HepG2 (cell line): ENCODE measurements around the gene MADD. TPM values are rescaled to one million over a fixed set of nuclear protein-coding genes. Genes with fewer than 3 reads are reported as not detected.

Source experiments
- ATM ChIP-seq: fragments of 450-650 bp; IDR thresholded peaks from 2 replicates; pipeline ENCODE4 v1.7.1; 2017; ENCODE audit warnings: mild to moderate bottlenecking, borderline replicate concordance
- ESRRA ChIP-seq: sonication (generic); formaldehyde crosslinking; IDR thresholded peaks from 2 replicates; pipeline ENCODE4 v1.5.1; 2020; ENCODE audit warnings: mild to moderate bottlenecking, low read depth, missing genetic modification reagents
- HMG20A ChIP-seq: IDR thresholded peaks from 2 replicates; pipeline ENCODE4 v1.6.1; 2016; ENCODE audit warnings: borderline replicate concordance
- HOXA5 ChIP-seq: sonication (generic); formaldehyde crosslinking; IDR thresholded peaks from 2 replicates; pipeline ENCODE4 v1.4.0; 2020; ENCODE audit warnings: missing genetic modification reagents
- KLF11 ChIP-seq: IDR thresholded peaks from 2 replicates; pipeline ENCODE4 v1.6.1; 2016; ENCODE audit warnings: missing compliant biosample characterization
- RNF2 ChIP-seq: fragments of 450-650 bp; conservative IDR thresholded peaks from 2 replicates; pipeline ENCODE4 v1.6.1; 2016; ENCODE audit warnings: low read depth
- ZBTB1 ChIP-seq: sonication (generic); formaldehyde crosslinking; IDR thresholded peaks from 2 replicates; pipeline ENCODE4 v1.4.0; 2020; ENCODE audit warnings: missing genetic modification reagents, borderline replicate concordance
- ZNF557 ChIP-seq: sonication (generic); formaldehyde crosslinking; IDR thresholded peaks from 2 replicates; pipeline ENCODE4 v1.4.0; 2020; ENCODE audit warnings: missing genetic modification reagents
- ZNF616 ChIP-seq: sonication (generic); formaldehyde crosslinking; IDR thresholded peaks from 2 replicates; pipeline ENCODE4 v1.5.0; 2020; ENCODE audit warnings: low read depth, mild to moderate bottlenecking, missing genetic modification reagents
- ZNF775 ChIP-seq: sonication (generic); formaldehyde crosslinking; IDR thresholded peaks from 2 replicates; pipeline ENCODE4 v1.4.0; 2020; ENCODE audit warnings: missing genetic modification reagents, mild to moderate bottlenecking, moderate library complexity, borderline replicate concordance
- polyA plus RNA-seq, 8 experiments: library from polyadenylated mRNA; depleted of rRNA in 3 of 8; stranded (reverse) in 7 of 8; unstranded in 1 of 8; fragments of >200 nt; fragmentation: Illumina TruSeq in 4 of 8; extraction: Trizol in 4 of 8; gene quantifications; 2 replicates each; pipeline versions ENCODE4 v1.2.1 to v1.2.3, GENCODE V29; 2011 to 2016; ENCODE audit warnings: low read depth in 4 of 8, missing spikeins in 1 of 8, mixed read lengths in 1 of 8; ENCODE audit not compliant: insufficient read depth in 1 of 8
- total RNA-seq, 5 experiments: library from RNA; depleted of rRNA; stranded (reverse); fragments of >200 nt; fragmentation: Illumina TruSeq; extraction: Trizol; gene quantifications; 2 replicates each; pipeline ENCODE4 v1.2.3, GENCODE V29; 2016; ENCODE audit warnings: low read depth in 1 of 5
- TF ChIP-seq, protein P1 (sequence below), 2 experiments: sonication (generic) in 1 of 2; formaldehyde crosslinking in 1 of 2; IDR thresholded peaks; 2 replicates each; pipeline versions ENCODE4 v1.6.1 to v1.9.0; 2014 to 2022; ENCODE audit warnings: antibody characterized with exemption in 1 of 2, borderline replicate concordance in 1 of 2, inconsistent platforms in 1 of 2, low read depth in 1 of 2, missing genetic modification reagents in 1 of 2
- TF ChIP-seq, protein P2 (sequence below): sonication (generic); formaldehyde crosslinking; IDR thresholded peaks from 2 replicates; pipeline ENCODE4 v1.8.1; 2023; ENCODE audit warnings: mild to moderate bottlenecking, inconsistent platforms, moderate library complexity, missing genetic modification reagents, borderline replicate concordance
- TF ChIP-seq, protein P3 (sequence below), 2 experiments: fragments of 450-650 bp in 1 of 2; sonication (generic) in 1 of 2; formaldehyde crosslinking; IDR thresholded peaks; 2 replicates each; pipeline versions ENCODE4 v1.5.0 to v1.8.0; 2020 to 2022; ENCODE audit warnings: mild to moderate bottlenecking in 1 of 2, missing genetic modification reagents in 1 of 2
- TF ChIP-seq, protein P4 (sequence below): sonication (generic); formaldehyde crosslinking; IDR thresholded peaks from 2 replicates; pipeline ENCODE4 v1.9.0; 2021; ENCODE audit warnings: missing genetic modification reagents, borderline replicate concordance
- TF ChIP-seq, protein P5 (sequence below): IDR thresholded peaks from 2 replicates; pipeline ENCODE4 v1.6.1; 2012; ENCODE audit warnings: low read length, improper control_type of control experiment
- TF ChIP-seq, protein P6 (sequence below): sonication (generic); formaldehyde crosslinking; IDR thresholded peaks from 2 replicates; pipeline ENCODE4 v1.4.0; 2020; ENCODE audit warnings: missing genetic modification reagents

The MADD gene
- total and polyA plus RNA-seq, 2 of the 13 experiments (the other 11 are each of a cell fraction or from before 2014, with no cell fraction given), result 18.0 to 29.2 TPM

DNA sequence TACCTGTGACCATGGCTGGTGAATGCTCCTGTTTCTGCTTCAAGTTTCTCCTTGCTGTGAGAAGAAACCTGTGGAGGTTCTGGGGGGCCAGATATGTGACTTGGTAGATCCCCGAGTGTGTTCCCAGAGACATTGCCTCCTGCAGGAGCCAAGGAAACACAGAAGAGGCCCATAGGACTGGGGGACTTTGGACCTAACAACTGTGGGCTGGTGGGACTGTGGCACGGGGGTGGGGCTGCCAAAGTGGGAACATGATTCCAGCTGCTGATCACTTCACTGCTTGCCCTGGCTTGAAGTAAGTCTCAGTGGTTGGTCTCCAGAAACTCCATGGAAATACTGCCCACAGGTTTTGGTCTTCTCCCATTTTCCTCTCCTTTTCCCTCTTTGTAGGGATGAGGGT lies 16.3 kb upstream of the MADD start (continued):
- TF ChIP-seq, protein P1, sequence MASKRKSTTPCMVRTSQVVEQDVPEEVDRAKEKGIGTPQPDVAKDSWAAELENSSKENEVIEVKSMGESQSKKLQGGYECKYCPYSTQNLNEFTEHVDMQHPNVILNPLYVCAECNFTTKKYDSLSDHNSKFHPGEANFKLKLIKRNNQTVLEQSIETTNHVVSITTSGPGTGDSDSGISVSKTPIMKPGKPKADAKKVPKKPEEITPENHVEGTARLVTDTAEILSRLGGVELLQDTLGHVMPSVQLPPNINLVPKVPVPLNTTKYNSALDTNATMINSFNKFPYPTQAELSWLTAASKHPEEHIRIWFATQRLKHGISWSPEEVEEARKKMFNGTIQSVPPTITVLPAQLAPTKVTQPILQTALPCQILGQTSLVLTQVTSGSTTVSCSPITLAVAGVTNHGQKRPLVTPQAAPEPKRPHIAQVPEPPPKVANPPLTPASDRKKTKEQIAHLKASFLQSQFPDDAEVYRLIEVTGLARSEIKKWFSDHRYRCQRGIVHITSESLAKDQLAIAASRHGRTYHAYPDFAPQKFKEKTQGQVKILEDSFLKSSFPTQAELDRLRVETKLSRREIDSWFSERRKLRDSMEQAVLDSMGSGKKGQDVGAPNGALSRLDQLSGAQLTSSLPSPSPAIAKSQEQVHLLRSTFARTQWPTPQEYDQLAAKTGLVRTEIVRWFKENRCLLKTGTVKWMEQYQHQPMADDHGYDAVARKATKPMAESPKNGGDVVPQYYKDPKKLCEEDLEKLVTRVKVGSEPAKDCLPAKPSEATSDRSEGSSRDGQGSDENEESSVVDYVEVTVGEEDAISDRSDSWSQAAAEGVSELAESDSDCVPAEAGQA (IDR thresholded peaks at IDR 0.05; ENCODE audit: low read depth), result no peak
- TF ChIP-seq, protein P1 (CRISPR knock-in tag; IDR thresholded peaks at IDR 0.05; ENCODE audit: borderline replicate concordance), result no peak
- TF ChIP-seq HMG20A, result no peak
- no peak for TF ChIP-seq ZBTB1 (CRISPR knock-in tag)
- TF ChIP-seq, protein P2, sequence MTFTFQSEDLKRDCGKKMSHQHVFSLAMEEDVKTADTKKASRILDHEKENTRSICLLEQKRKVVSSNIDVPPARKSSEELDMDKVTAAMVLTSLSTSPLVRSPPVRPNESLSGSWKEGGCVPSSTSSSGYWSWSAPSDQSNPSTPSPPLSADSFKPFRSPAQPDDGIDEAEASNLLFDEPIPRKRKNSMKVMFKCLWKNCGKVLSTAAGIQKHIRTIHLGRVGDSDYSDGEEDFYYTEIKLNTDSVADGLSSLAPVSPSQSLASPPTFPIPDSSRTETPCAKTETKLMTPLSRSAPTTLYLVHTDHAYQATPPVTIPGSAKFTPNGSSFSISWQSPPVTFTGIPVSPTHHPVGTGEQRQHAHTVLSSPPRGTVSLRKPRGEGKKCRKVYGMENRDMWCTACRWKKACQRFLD (CRISPR knock-in tag), result peak; percentile 35; the same call in 1 of the 2 replicates
- TF ChIP-seq, protein P3, sequence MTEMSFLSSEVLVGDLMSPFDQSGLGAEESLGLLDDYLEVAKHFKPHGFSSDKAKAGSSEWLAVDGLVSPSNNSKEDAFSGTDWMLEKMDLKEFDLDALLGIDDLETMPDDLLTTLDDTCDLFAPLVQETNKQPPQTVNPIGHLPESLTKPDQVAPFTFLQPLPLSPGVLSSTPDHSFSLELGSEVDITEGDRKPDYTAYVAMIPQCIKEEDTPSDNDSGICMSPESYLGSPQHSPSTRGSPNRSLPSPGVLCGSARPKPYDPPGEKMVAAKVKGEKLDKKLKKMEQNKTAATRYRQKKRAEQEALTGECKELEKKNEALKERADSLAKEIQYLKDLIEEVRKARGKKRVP (CRISPR knock-in tag; IDR thresholded peaks at IDR 0.05), result no peak
- TF ChIP-seq ESRRA, result no peak
- TF ChIP-seq, protein P4, sequence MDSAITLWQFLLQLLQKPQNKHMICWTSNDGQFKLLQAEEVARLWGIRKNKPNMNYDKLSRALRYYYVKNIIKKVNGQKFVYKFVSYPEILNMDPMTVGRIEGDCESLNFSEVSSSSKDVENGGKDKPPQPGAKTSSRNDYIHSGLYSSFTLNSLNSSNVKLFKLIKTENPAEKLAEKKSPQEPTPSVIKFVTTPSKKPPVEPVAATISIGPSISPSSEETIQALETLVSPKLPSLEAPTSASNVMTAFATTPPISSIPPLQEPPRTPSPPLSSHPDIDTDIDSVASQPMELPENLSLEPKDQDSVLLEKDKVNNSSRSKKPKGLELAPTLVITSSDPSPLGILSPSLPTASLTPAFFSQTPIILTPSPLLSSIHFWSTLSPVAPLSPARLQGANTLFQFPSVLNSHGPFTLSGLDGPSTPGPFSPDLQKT (CRISPR knock-in tag), result no peak
- TF ChIP-seq ZNF557 (CRISPR knock-in tag), result no peak
- no peak for TF ChIP-seq ZNF775 (CRISPR knock-in tag)
- TF ChIP-seq ZNF616 (CRISPR knock-in tag), result no peak
- no peak for TF ChIP-seq ATM
- no peak for TF ChIP-seq RNF2
- TF ChIP-seq, protein P5, sequence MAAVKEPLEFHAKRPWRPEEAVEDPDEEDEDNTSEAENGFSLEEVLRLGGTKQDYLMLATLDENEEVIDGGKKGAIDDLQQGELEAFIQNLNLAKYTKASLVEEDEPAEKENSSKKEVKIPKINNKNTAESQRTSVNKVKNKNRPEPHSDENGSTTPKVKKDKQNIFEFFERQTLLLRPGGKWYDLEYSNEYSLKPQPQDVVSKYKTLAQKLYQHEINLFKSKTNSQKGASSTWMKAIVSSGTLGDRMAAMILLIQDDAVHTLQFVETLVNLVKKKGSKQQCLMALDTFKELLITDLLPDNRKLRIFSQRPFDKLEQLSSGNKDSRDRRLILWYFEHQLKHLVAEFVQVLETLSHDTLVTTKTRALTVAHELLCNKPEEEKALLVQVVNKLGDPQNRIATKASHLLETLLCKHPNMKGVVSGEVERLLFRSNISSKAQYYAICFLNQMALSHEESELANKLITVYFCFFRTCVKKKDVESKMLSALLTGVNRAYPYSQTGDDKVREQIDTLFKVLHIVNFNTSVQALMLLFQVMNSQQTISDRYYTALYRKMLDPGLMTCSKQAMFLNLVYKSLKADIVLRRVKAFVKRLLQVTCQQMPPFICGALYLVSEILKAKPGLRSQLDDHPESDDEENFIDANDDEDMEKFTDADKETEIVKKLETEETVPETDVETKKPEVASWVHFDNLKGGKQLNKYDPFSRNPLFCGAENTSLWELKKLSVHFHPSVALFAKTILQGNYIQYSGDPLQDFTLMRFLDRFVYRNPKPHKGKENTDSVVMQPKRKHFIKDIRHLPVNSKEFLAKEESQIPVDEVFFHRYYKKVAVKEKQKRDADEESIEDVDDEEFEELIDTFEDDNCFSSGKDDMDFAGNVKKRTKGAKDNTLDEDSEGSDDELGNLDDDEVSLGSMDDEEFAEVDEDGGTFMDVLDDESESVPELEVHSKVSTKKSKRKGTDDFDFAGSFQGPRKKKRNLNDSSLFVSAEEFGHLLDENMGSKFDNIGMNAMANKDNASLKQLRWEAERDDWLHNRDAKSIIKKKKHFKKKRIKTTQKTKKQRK, result no peak
- TF ChIP-seq KLF11 (CRISPR knock-in tag), result no peak
- no peak for TF ChIP-seq HOXA5 (CRISPR knock-in tag)
- TF ChIP-seq, protein P6, sequence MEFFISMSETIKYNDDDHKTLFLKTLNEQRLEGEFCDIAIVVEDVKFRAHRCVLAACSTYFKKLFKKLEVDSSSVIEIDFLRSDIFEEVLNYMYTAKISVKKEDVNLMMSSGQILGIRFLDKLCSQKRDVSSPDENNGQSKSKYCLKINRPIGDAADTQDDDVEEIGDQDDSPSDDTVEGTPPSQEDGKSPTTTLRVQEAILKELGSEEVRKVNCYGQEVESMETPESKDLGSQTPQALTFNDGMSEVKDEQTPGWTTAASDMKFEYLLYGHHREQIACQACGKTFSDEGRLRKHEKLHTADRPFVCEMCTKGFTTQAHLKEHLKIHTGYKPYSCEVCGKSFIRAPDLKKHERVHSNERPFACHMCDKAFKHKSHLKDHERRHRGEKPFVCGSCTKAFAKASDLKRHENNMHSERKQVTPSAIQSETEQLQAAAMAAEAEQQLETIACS (CRISPR knock-in tag), result no peak
